B cell (primary cell): Measurements from ENCODE around the gene KLHL3. TPM values are rescaled to one million over a fixed set of nuclear protein-coding genes. Genes with fewer than 3 reads are reported as not detected.

ENCODE experiments used
- ATAC-seq: fragments of 200-7000 bp; cut with Tn5 transposase; one replicate; pipeline ENCODE4 v1.10.0; 2021; ENCODE audit warnings: low read depth, mild to moderate bottlenecking, moderate number of reproducible peaks, moderate library complexity
- CTCF ChIA-PET: fragments of 350-600 bp; sonication (Branson Sonifier 250); formaldehyde crosslinking; loops from one replicate; lab custom pipeline; 2021; ENCODE audit warnings: antibody characterized with exemption, inconsistent platforms; lab: Charles Lee
- POLR2A ChIA-PET: fragments of 350-600 bp; sonication (Branson Sonifier 250); formaldehyde crosslinking; loops from one replicate; lab custom pipeline; 2021; ENCODE audit warnings: antibody characterized with exemption; lab: Charles Lee
- DNase-seq: peaks from one replicate; pipeline ENCODE4 v3.0.0; 2013
- H2AFZ ChIP-seq: 2 replicates; pipeline ENCODE4 v1.6.1; 2012; ENCODE audit warnings: mild to moderate bottlenecking, low read depth, low read length; ENCODE audit not compliant: insufficient read depth, poor library complexity, severe bottlenecking
- H3K27ac ChIP-seq, 2 donors: 1 replicate in 1 of 2; 2 replicates in 1 of 2; pipeline ENCODE4 v1.5.1; 2012 to 2013; ENCODE audit warnings: low read length in 2 of 2, mild to moderate bottlenecking in 2 of 2, moderate library complexity in 1 of 2
- H3K27me3 ChIP-seq, 4 experiments: fragments of 200-600 bp in 1 of 4; sonication (generic) in 1 of 4; replicated peaks in 1 of 4; 1 replicate in 2 of 4; 2 replicates in 2 of 4; pipeline versions ENCODE4 v1.6.1 to v1.7.0; 2013 to 2016; ENCODE audit warnings: low read length in 3 of 4, mild to moderate bottlenecking in 2 of 4, mixed read lengths in 1 of 4, moderate library complexity in 1 of 4; ENCODE audit not compliant: insufficient read depth in 4 of 4, control insufficient read depth in 3 of 4; ENCODE audit errors: control extremely low read depth in 1 of 4
- H3K36me3 ChIP-seq, 2 experiments: replicated peaks in 1 of 2; 1 replicate in 1 of 2; 2 replicates in 1 of 2; pipeline versions ENCODE4 v1.6.1 to v1.7.1; 2013; ENCODE audit warnings: low read length in 1 of 2; ENCODE audit not compliant: insufficient read depth in 2 of 2, control insufficient read depth in 1 of 2; ENCODE audit errors: control extremely low read depth in 1 of 2, extremely low read depth in 1 of 2
- H3K4me1 ChIP-seq, 2 donors: fragments of 200-600 bp in 1 of 2; sonication (generic) in 1 of 2; 1 replicate in 1 of 2; 2 replicates in 1 of 2; pipeline versions ENCODE4 v1.5.1 to v1.6.1; 2013 to 2017; ENCODE audit warnings: low read length in 2 of 2; ENCODE audit not compliant: control insufficient read depth in 2 of 2, insufficient read depth in 2 of 2
- H3K4me2 ChIP-seq: replicated peaks from 2 replicates; pipeline ENCODE3; 2012; ENCODE audit warnings: mild to moderate bottlenecking, low read depth, low read length; ENCODE audit not compliant: poor library complexity, severe bottlenecking
- H3K4me3 ChIP-seq, 5 experiments: fragments of 200-600 bp in 1 of 5; sonication (generic) in 1 of 5; 1 replicate in 3 of 5; 2 replicates in 2 of 5; pipeline versions ENCODE4 v1.5.1 to v1.7.0; 2011 to 2016; ENCODE audit warnings: low read length in 4 of 5, mild to moderate bottlenecking in 4 of 5, low read depth in 2 of 5, control low read depth in 1 of 5, moderate library complexity in 1 of 5; ENCODE audit not compliant: insufficient read depth in 1 of 5; ENCODE audit errors: control extremely low read depth in 1 of 5, extremely low read depth in 1 of 5
- H3K79me2 ChIP-seq: fragments of 200-600 bp; sonication (generic); one replicate; pipeline ENCODE4 v1.6.0; 2016; ENCODE audit warnings: low read length; ENCODE audit not compliant: control insufficient read depth, insufficient read depth
- H3K9ac ChIP-seq: fragments of 200-600 bp; sonication (generic); 2 replicates; pipeline ENCODE4 v1.6.1; 2017; ENCODE audit warnings: mild to moderate bottlenecking, low read length, moderate library complexity
- H3K9me3 ChIP-seq, 3 donors: one replicate each; pipeline versions ENCODE4 v1.6.1 to v1.7.1; 2013; ENCODE audit warnings: low read length in 2 of 3; ENCODE audit not compliant: control insufficient read depth in 2 of 3, insufficient read depth in 1 of 3; ENCODE audit errors: control extremely low read depth in 1 of 3
- H4K20me1 ChIP-seq: 2 replicates; pipeline ENCODE4 v1.6.0; 2012; ENCODE audit warnings: mild to moderate bottlenecking, low read length; ENCODE audit not compliant: insufficient read depth, control insufficient read depth, poor library complexity, severe bottlenecking
- H3K27ac Mint-ChIP-seq: one replicate; pipeline ENCODE4 v1.8.0; 2021; ENCODE audit warnings: mixed read lengths
- H3K27me3 Mint-ChIP-seq: one replicate; pipeline ENCODE4 v1.8.0; 2021; ENCODE audit warnings: mixed read lengths
- H3K4me1 Mint-ChIP-seq: one replicate; pipeline ENCODE4 v1.8.0; 2021; ENCODE audit warnings: mixed read lengths
- H3K4me3 Mint-ChIP-seq: one replicate; pipeline ENCODE4 v1.8.0; 2021; ENCODE audit warnings: mixed read lengths
- H3K9me3 Mint-ChIP-seq: one replicate; pipeline ENCODE4 v1.8.0; 2022; ENCODE audit warnings: mixed read lengths; ENCODE audit not compliant: insufficient read depth
- CTCF ChIP-seq: fragments of 200-600 bp; IDR thresholded peaks from one replicate; pipeline ENCODE4 v1.8.0; 2022; ENCODE audit warnings: antibody characterized with exemption, mild to moderate bottlenecking
- EZH2 ChIP-seq: IDR thresholded peaks from 2 replicates; pipeline ENCODE4 v1.6.1; 2012; ENCODE audit warnings: borderline replicate concordance, low read depth, mild to moderate bottlenecking, moderate library complexity, low read length; ENCODE audit not compliant: insufficient read depth, poor library complexity, severe bottlenecking
- WGBS: methylation state at CpG from one replicate; pipeline ENCODE4 v1.1.5; 2013; ENCODE audit warnings: missing lambda C conversion rate; ENCODE audit not compliant: insufficient coverage; 5-methylcytosine and 5-hydroxymethylcytosine counted together
- intact Hi-C: fragments of 100-400 bp; cut with micrococcal nuclease; formaldehyde crosslinking; loops from one replicate; pipeline ENCODE4 v1.10.0; 2022
- polyA plus RNA-seq: library from polyadenylated mRNA; depleted of rRNA; stranded (reverse); fragments of >200 nt; gene quantifications from 2 replicates; pipeline ENCODE4 v1.2.3, GENCODE V29; 2012
- total RNA-seq, 2 donors: library from RNA; stranded (reverse); fragments of 120-200 nt in 1 of 2; gene quantifications; 1 replicate in 1 of 2; 2 replicates in 1 of 2; pipeline versions ENCODE4 v1.2.3 to v1.2.4, GENCODE V29; 2013 to 2022

The KLHL3 gene
- total and polyA plus RNA-seq, 2 donors (not counting 1 experiment from before 2014, with no cell fraction given) = 3.3 to 4.5 TPM

- CTCF ChIA-PET = no interaction called here
- Histone ChIP-seq H3K9me3 (no peaks in the 10 kb centered on the region), H3K4me2 (no peak overlapping the region), H3K9ac (no peak overlapping the region), H3K27ac (no peak overlapping the region), H2AFZ (no peak overlapping the region), H3K79me2 (no peaks in the 10 kb centered on the region), H3K4me3 (no peak overlapping the region), H3K36me3 (no peaks in the 10 kb centered on the region), H4K20me1 (no peaks in the 10 kb centered on the region), H3K27me3 (peaks cover 0 to 9% (median 0%) of the 10 kb centered on the region in 4 experiments), H3K4me1 (no peaks in the 10 kb centered on the region)
- intact Hi-C loops = no loop called here
- no peak overlapping the region for H3K27ac Mint-ChIP-seq
- ATAC-seq = no peak
- POLR2A ChIA-PET = no interaction called here
- H3K9me3 Mint-ChIP-seq = no peaks in the 10 kb centered on the region
- no peak overlapping the region for H3K4me3 Mint-ChIP-seq
- no peak for DNase-seq
- TF ChIP-seq CTCF (no peak), EZH2 (no peak)
- WGBS = 98% methylated on average over 4 of the region's 5 CpGs
- H3K4me1 Mint-ChIP-seq = no peaks in the 10 kb centered on the region
- peaks cover 51% of the 10 kb centered on the region for H3K27me3 Mint-ChIP-seq
Measured at GRCh38 chr5:137572042-137572695, 163.7 kb downstream of the KLHL3 start.

GRCh38 chr5:137570070-137570469 lies 165.8 kb downstream of the KLHL3 start:
- Histone ChIP-seq H4K20me1 (no peaks in the 10 kb centered on the region), H3K79me2 (no peaks in the 10 kb centered on the region), H3K4me1 (no peaks in the 10 kb centered on the region), H3K9me3 (no peaks in the 10 kb centered on the region), H3K27me3 (peaks cover 0 to 19% (median 0%) of the 10 kb centered on the region in 4 experiments), H3K9ac (no peak overlapping the region), H3K27ac (no peak overlapping the region), H3K4me3 (no peak overlapping the region), H3K36me3 (no peaks in the 10 kb centered on the region), H3K4me2 (no peak overlapping the region), H2AFZ (no peak overlapping the region)
- no peak for ATAC-seq
- Mint-ChIP-seq H3K4me3 (no peak overlapping the region), H3K27me3 (peaks cover 55% of the 10 kb centered on the region), H3K4me1 (no peaks in the 10 kb centered on the region), H3K27ac (no peak overlapping the region), H3K9me3 (no peaks in the 10 kb centered on the region)
- DNase-seq = no peak
- WGBS = 74% methylated on average over 4 of the region's 6 CpGs
- no peak for TF ChIP-seq CTCF
- no peak for TF ChIP-seq EZH2
- ChIA-PET CTCF (no interaction called here), POLR2A (no interaction called here)
- intact Hi-C loops = no loop called here
